HL-60 (cell line): ENCODE measurements around the gene ARHGAP26.

Source experiments
- GABPA ChIP-seq: IDR thresholded peaks from 2 replicates; pipeline ENCODE4 v1.6.1; 2012; ENCODE audit warnings: low read depth
- POLR2AphosphoS5 ChIP-seq: IDR thresholded peaks from 2 replicates; pipeline ENCODE4 v1.6.1; 2012; ENCODE audit warnings: low read depth
- SPI1 ChIP-seq: IDR thresholded peaks from 2 replicates; pipeline ENCODE4 v1.6.1; 2012; ENCODE audit warnings: low read depth, mild to moderate bottlenecking, borderline replicate concordance
- TF ChIP-seq, protein P1 (sequence below): IDR thresholded peaks from one replicate; pipeline ENCODE4 v1.5.1; 2011; ENCODE audit warnings: low read length, control low read depth, inconsistent platforms; ENCODE audit not compliant: insufficient read depth
- TF ChIP-seq, protein P2 (sequence below): IDR thresholded peaks from 2 replicates; pipeline ENCODE4 v1.6.1; 2012; ENCODE audit warnings: low read depth; ENCODE audit not compliant: insufficient replicate concordance

DNA sequence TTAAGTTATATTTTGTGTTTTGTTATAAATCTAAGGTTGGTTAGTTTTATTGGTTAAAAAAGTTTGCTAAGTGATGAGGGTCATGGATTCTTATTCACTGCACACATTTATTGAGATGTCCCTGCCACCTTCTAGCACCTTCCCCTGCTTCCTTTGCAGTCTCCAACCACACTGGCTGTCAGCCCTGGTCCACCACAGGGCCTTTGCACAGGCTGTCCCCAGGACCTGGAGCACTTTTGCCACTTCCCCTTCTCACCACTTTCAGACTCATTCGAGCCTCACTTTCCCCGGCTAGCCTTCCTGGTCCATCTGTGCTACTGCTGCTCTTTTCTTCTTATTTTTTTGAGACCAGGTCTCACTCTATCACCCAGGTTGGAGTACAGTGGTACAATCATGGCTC, 45.3 kb downstream of the ARHGAP26 start:
- TF ChIP-seq, protein P1, sequence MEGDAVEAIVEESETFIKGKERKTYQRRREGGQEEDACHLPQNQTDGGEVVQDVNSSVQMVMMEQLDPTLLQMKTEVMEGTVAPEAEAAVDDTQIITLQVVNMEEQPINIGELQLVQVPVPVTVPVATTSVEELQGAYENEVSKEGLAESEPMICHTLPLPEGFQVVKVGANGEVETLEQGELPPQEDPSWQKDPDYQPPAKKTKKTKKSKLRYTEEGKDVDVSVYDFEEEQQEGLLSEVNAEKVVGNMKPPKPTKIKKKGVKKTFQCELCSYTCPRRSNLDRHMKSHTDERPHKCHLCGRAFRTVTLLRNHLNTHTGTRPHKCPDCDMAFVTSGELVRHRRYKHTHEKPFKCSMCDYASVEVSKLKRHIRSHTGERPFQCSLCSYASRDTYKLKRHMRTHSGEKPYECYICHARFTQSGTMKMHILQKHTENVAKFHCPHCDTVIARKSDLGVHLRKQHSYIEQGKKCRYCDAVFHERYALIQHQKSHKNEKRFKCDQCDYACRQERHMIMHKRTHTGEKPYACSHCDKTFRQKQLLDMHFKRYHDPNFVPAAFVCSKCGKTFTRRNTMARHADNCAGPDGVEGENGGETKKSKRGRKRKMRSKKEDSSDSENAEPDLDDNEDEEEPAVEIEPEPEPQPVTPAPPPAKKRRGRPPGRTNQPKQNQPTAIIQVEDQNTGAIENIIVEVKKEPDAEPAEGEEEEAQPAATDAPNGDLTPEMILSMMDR: no peak
- TF ChIP-seq POLR2AphosphoS5 (no peak), SPI1 (no peak; the same call in 1 of the 2 replicates), GABPA (no peak)
- TF ChIP-seq, protein P2, sequence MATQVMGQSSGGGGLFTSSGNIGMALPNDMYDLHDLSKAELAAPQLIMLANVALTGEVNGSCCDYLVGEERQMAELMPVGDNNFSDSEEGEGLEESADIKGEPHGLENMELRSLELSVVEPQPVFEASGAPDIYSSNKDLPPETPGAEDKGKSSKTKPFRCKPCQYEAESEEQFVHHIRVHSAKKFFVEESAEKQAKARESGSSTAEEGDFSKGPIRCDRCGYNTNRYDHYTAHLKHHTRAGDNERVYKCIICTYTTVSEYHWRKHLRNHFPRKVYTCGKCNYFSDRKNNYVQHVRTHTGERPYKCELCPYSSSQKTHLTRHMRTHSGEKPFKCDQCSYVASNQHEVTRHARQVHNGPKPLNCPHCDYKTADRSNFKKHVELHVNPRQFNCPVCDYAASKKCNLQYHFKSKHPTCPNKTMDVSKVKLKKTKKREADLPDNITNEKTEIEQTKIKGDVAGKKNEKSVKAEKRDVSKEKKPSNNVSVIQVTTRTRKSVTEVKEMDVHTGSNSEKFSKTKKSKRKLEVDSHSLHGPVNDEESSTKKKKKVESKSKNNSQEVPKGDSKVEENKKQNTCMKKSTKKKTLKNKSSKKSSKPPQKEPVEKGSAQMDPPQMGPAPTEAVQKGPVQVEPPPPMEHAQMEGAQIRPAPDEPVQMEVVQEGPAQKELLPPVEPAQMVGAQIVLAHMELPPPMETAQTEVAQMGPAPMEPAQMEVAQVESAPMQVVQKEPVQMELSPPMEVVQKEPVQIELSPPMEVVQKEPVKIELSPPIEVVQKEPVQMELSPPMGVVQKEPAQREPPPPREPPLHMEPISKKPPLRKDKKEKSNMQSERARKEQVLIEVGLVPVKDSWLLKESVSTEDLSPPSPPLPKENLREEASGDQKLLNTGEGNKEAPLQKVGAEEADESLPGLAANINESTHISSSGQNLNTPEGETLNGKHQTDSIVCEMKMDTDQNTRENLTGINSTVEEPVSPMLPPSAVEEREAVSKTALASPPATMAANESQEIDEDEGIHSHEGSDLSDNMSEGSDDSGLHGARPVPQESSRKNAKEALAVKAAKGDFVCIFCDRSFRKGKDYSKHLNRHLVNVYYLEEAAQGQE: no peak
